LoVo (cell line): Measurements from ENCODE around the gene CBX7.

Experiments used
- DNase-seq: peaks from one replicate; pipeline ENCODE4 v3.0.0-alpha.2; 2016; ENCODE audit warnings: low spot score

Gene CBX7

DNA sequence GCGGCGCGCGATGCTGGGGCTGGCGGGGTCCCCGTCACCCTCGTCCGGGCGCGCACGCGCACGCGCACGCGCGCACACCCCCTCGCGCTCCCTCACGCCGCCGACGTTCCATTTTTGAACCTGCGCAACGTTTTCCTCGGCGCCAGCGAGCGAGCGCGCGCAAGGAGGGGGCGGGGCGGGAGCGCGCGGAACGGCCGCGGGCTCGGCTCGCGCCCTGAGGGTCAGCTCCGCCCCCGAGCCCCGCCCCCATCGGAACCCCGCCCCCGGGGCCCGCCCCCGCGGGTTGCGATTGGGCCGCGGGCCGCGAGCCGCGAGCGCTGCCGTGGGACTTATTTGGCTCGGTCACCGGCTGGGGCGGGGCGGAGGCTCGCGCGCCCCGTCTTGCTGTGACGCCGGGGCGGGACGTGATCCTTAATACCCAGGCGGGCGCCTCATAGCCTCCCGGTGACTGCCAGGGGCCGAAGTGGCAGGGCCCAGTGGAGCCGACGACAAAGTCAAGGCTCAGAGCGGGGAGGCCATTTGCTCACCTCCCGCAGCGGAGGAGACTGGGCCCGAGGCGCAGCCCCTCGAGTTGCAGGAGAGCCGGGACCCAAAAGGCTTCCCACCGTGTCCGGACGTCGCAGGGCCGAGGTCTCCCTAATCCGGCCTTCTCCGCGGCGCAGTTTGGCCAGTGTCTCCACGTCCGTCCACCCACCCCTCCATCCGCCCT lies at the start of gene CBX7:
CBX7 (minus strand) TSS at position 170 of the 709 bp plus-strand sequence. CDS start 236 bp downstream, outside the sequence.
- peak; percentile 91 for DNase-seq

- no peak for DNase-seq
These were observed 45.1 kb upstream of the CBX7 start for GRCh38 chr22:39197578-39197977.

DNA sequence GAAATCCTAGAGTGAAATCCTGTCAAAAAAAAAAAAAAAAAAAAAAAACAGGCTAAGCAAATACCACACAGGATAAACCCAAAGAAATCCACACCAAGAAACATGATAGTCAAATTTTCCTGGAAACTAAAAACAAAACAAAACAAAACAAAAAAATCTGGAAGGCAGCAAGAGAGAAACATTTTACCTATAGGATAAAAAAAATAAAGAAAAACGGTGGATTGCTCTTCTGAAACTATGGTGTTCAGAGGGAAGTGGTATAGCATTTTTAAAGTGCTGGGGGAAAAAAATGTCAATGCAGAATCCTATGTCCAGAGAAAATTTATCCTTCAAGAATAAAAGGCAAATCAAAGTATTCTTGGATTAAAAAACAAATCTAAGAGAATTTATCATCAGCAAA lies 41.6 kb upstream of the CBX7 start:
- no peak for DNase-seq

DNA sequence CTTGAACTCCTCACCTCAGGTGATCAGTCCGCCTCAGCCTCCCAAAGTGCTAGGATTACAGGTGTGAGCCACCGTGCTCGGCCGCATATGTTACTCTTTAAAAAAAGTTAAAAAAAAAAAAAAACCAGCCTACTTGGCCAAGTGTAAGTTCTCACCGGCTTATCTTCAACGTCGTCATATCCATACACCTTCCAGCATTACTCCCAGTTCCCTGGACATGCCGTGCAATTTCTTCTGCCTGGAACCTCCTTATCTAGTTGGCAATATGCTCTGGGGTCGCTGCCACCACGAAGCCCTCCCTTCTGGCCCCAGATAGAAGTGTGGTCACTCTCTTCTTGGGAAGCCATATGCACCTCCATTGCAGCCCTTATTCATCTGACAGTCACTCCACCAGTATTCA lies 36.3 kb upstream of the CBX7 start:
- no peak for DNase-seq

GRCh38 chr22:39185601-39186012 lies 33.1 kb upstream of the CBX7 start:
- DNase-seq = no peak

DNA sequence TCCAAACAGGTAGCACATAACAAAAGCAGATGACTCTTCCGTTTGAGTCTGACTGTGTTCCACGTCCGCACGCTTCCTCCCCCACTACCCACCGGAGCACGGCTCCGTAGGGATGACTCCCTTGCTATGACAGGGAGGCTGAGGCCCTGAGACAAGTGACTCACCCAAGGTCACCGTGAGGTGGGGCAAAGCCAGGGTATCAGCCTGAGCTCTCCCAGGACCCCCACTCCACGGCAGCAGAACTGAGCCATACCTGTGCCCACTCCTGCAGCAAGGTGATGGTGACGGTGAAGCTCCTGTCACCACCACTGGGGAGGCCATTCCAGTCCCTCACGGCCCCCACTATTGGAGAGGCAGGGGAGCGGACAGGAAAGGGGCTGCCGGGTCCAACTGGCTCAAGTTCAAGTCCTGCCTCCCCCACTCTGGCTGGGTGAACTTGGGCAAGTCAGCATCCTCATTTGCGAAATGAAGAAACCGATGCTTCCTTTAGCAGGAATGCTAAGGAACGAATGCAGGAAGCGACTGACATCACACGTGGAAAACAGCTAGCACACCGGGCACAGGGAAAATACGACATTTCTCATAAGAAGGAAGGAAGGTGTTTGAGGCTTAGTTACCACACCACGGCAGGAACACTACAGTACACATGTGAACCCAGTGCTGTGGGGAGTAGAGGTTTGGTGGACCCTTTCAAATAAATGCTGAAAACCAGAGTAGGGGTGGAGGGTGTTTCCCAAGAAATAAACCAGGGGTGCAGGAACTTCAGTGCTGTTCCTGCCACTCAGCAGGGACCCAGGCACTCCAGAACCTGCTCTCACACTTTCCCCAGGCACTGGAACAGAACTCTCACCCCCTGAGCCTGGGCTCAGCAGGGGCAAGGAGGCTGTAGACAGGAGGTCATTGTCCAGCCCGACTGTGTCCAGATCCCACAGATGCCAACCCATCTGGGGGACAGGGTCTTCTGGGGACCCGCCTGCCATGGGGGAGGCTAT lies 32.4 kb upstream of the CBX7 start:
- no peak for DNase-seq

GRCh38 chr22:39183991-39184585 lies 31.6 kb upstream of the CBX7 start:
- no peak for DNase-seq

GRCh38 chr22:39182478-39183030 lies 30.1 kb upstream of the CBX7 start:
- no peak for DNase-seq

GRCh38 chr22:39181778-39182177 lies 29.3 kb upstream of the CBX7 start:
- DNase-seq = no peak

DNA sequence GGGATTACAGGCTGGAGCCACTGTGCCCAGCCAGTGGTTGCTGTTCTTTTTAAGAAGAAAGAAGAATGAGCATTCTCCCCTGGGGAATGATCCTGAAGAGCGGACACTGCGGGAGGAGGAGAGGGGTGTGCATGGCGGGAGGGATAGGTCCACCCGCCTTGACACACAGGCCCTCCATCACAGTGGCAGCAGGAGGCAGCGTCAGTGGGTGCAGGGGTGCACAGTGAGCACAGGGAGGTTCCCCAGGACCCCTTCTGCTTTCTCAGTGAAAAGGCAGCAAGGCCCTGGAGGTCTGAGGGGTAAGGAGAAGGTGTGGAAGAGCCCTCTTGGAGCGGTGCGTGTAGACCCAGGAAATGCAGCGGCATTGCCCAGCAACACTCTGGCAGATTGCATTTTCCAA lies 28.9 kb upstream of the CBX7 start:
- no peak for DNase-seq

- DNase-seq = no peak
These were observed 27.4 kb upstream of the CBX7 start for GRCh38 chr22:39179841-39180335.

DNA sequence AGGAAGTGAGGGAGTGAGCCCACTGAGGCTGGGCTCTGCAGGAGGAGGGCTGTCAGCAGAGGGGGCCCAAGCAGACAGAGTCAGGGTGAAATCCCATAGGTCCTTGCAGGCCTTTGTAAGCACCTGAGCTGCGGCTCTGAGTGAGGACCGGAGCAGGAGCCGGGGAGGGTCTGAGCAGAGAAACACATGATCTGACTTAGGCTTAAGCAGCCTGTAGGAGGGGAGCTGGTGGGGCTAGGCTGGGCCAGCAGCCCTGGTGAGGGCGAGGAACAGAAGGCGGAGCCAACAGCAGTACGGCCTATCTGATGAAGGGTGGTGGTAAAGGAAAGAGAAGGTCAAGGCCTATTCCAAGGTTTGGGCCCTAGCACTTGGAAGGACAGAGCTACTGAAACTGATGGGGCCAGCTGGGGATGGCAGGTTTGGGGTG lies 26.9 kb upstream of the CBX7 start:
- no peak for DNase-seq

GRCh38 chr22:39178206-39179111 lies 26.0 kb upstream of the CBX7 start:
- DNase-seq = no peak

- DNase-seq = no peak
These were observed 25.3 kb upstream of the CBX7 start for GRCh38 chr22:39177791-39178190.

- DNase-seq = no peak
These were observed 24.9 kb upstream of the CBX7 start for GRCh38 chr22:39177456-39177775.

DNA sequence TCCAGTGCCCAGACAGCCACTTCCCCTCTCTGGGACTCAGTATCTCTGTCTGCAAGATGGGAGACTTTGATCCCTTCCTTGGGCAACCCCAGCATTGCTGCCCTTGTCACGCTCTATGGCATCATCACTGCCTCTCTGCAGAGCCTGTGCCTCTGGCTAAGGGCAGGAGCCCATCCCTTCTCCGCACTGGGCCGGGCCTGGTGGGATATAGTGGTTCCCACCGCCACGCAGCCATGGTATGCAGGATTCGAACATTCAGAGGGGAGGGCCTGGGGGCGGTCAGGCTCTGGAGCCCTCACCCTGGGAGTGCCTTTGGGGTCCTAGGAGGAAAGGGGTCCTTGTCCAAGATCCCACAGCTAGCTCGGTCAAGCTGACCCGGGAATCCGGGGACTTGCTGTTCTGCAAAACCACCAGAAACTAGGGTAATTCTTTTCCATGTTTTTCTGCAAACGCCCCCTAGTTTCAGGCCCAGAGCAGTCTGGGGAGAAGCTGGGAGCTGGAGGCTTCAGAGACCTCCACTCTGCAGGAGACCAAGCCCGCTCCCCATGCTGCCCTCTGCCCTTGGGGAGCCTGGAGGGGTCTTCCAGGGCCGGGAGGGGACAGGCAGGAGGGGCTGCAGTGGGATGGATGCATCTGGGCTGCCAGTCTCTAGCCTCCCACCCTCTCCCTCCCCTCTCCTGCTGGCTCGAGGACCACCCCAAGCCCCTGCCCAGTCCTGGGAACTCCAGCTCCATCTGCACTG lies 24.4 kb upstream of the CBX7 start:
- DNase-seq = no peak

DNA sequence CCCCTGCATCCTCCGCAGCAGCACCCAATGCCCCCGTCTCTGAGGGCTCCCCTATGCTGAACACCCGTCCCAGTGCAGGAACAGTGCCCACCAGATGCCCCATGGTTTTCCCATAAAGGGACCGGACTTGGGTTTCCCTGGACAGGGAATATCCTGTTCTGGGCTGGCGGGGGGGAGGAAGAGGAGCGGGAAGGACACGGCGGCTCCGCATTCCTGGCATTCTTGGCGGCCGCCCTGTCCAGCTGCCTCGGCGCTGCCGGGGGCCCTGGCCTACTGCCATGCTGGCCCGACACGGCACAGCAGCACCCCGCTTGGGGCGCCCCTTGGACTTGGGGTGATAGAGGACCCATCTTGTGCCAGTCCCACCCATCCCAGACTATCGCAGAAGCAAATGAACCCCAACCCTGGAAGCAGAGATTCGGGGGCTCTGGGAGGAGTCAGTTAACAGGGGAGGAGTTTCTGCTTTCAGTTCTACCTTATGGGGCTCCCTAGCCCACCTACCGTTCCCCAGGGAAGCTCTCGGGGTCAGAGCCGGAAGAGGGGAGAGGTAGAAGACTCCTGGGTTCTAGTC lies 23.7 kb upstream of the CBX7 start:
- peak; percentile 31 for DNase-seq

GRCh38 chr22:39175353-39176142 lies 23.1 kb upstream of the CBX7 start:
- no peak for DNase-seq
